Neuronal stem cell (in vitro differentiated cells): ENCODE measurements around the gene DTNB.

Source experiments
- DNase-seq: peaks from one replicate; pipeline ENCODE4 v3.0.0-alpha.2; 2013; ENCODE audit warnings: low spot score
- H2AFZ ChIP-seq: one replicate; pipeline ENCODE4 v1.6.1; 2013; ENCODE audit warnings: mild to moderate bottlenecking, low read length, inconsistent platforms
- H2AK5ac ChIP-seq: 2 replicates; pipeline ENCODE4 v1.6.1; 2013; ENCODE audit warnings: low read depth, mild to moderate bottlenecking, inconsistent platforms, low read length, moderate library complexity, mixed read lengths
- H2BK120ac ChIP-seq: 2 replicates; pipeline ENCODE4 v1.6.1; 2013; ENCODE audit warnings: low read depth, mild to moderate bottlenecking, inconsistent platforms, low read length, moderate library complexity, mixed read lengths
- H2BK12ac ChIP-seq: one replicate; pipeline ENCODE4 v1.6.1; 2013; ENCODE audit warnings: low read length, inconsistent platforms
- H2BK15ac ChIP-seq: 2 replicates; pipeline ENCODE4 v1.6.1; 2013; ENCODE audit warnings: mild to moderate bottlenecking, low read length, inconsistent platforms, mixed read lengths
- H2BK5ac ChIP-seq: one replicate; pipeline ENCODE4 v1.6.1; 2013; ENCODE audit warnings: inconsistent platforms, mild to moderate bottlenecking, low read length, moderate library complexity
- H3K14ac ChIP-seq: one replicate; pipeline ENCODE4 v1.6.1; 2013; ENCODE audit warnings: low read length, inconsistent platforms
- H3K18ac ChIP-seq: 2 replicates; pipeline ENCODE4 v1.6.1; 2013; ENCODE audit warnings: low read length, inconsistent platforms
- H3K23ac ChIP-seq: 2 replicates; pipeline ENCODE4 v1.6.1; 2013; ENCODE audit warnings: low read depth, mild to moderate bottlenecking, mixed read lengths, low read length, inconsistent platforms; ENCODE audit not compliant: poor library complexity
- H3K27ac ChIP-seq: replicated peaks from 3 replicates; pipeline ENCODE4 v1.5.1; 2013; ENCODE audit warnings: low read length, inconsistent platforms
- H3K27me3 ChIP-seq, 3 experiments: 2 replicates each; pipeline ENCODE4 v1.6.1; 2013; ENCODE audit warnings: low read length in 3 of 3, mild to moderate bottlenecking in 2 of 3, inconsistent platforms in 1 of 3, low read depth in 1 of 3, mixed read lengths in 1 of 3, moderate library complexity in 1 of 3; ENCODE audit not compliant: control insufficient read depth in 3 of 3, insufficient read depth in 3 of 3
- H3K36me3 ChIP-seq, 2 donors: replicated peaks in 1 of 2; 2 replicates each; pipeline ENCODE4 v1.6.1; 2013; ENCODE audit warnings: low read length in 2 of 2; ENCODE audit not compliant: control insufficient read depth in 2 of 2, insufficient read depth in 2 of 2
- H3K4ac ChIP-seq: 2 replicates; pipeline ENCODE4 v1.6.1; 2013; ENCODE audit warnings: inconsistent platforms, mild to moderate bottlenecking, low read length, moderate library complexity
- H3K4me1 ChIP-seq, 2 donors: 1 replicate in 1 of 2; 2 replicates in 1 of 2; pipeline ENCODE4 v1.6.1; 2013; ENCODE audit warnings: low read length in 2 of 2, low read depth in 1 of 2; ENCODE audit not compliant: control insufficient read depth in 2 of 2, insufficient read depth in 1 of 2
- H3K4me2 ChIP-seq: one replicate; pipeline ENCODE4 v1.6.1; 2013; ENCODE audit warnings: mild to moderate bottlenecking, low read length, inconsistent platforms; ENCODE audit not compliant: insufficient read depth, poor library complexity, severe bottlenecking
- H3K4me3 ChIP-seq, 2 donors: 2 replicates each; pipeline ENCODE4 v1.5.1; 2013; ENCODE audit warnings: low read length in 2 of 2, mild to moderate bottlenecking in 2 of 2, inconsistent platforms in 1 of 2, moderate library complexity in 1 of 2
- H3K79me1 ChIP-seq: one replicate; pipeline ENCODE4 v1.6.1; 2013; ENCODE audit warnings: low read depth, mild to moderate bottlenecking, inconsistent platforms, low read length, moderate library complexity
- H3K9ac ChIP-seq: one replicate; pipeline ENCODE4 v1.6.1; 2013; ENCODE audit warnings: mild to moderate bottlenecking, low read depth, low read length, inconsistent platforms; ENCODE audit not compliant: poor library complexity
- H3K9me3 ChIP-seq, 2 donors: replicated peaks in 1 of 2; 2 replicates each; pipeline versions ENCODE3 to v1.6.1; 2013; ENCODE audit warnings: low read length in 2 of 2, mild to moderate bottlenecking in 2 of 2, inconsistent platforms in 1 of 2, low read depth in 1 of 2, mixed read lengths in 1 of 2, moderate library complexity in 1 of 2; ENCODE audit not compliant: control insufficient read depth in 2 of 2, insufficient read depth in 1 of 2
- H4K8ac ChIP-seq: one replicate; pipeline ENCODE4 v1.6.1; 2013; ENCODE audit warnings: low read depth, mild to moderate bottlenecking, inconsistent platforms, low read length, moderate library complexity
- H4K91ac ChIP-seq: one replicate; pipeline ENCODE4 v1.6.1; 2013; ENCODE audit warnings: low read length, low read depth, mild to moderate bottlenecking, inconsistent platforms; ENCODE audit not compliant: poor library complexity
- WGBS, 2 donors: extraction: QIAGEN DNeasy Blood & Tissue Kit; methylation state at CpG; one replicate each; pipeline ENCODE4 v1.1.7; 2013; ENCODE audit warnings: missing lambda C conversion rate in 2 of 2, mixed read lengths in 1 of 2; ENCODE audit not compliant: insufficient read length in 2 of 2, insufficient replicate concordance in 1 of 2; ENCODE audit errors: extremely low coverage in 2 of 2; 5-methylcytosine and 5-hydroxymethylcytosine counted together

DTNB gene

DNA sequence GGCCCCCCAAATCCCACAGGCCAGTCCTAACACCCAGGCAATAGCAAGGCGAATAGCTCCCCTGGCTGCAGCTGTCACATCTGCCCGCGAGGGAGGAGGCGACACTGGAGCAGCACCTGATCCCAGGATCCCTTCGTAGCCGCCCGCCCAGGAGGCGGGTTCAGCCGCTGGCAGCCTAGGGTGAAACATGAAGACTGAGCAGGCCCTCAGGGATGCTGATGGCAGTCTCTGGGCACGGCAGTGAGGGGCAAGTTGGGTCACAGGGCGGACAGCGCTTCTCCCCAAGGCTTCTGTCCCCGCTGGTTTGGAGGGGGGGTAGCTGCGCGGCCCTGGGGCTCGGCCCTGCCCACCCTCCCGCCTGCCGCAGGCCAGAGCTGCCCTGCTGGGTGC is 333.6 kb downstream of the DTNB start:
- no CpG with 5 or more reads among the region's 18 CpGs for WGBS, 2 donors
- no peak overlapping the region for H4K91ac ChIP-seq
- no peak overlapping the region for H3K4ac ChIP-seq
- no peak for DNase-seq
- H2BK12ac ChIP-seq, result no peak overlapping the region
- no peak overlapping the region for H3K14ac ChIP-seq
- H2BK120ac ChIP-seq, result no peak overlapping the region
- no peaks in the 10 kb centered on the region for H3K9me3 ChIP-seq
- H3K23ac ChIP-seq, result peak overlapping the region; percentile 44
- H3K27ac ChIP-seq, result no peak overlapping the region
- no peak overlapping the region for H4K8ac ChIP-seq
- no peak overlapping the region for H2BK15ac ChIP-seq
- H3K36me3 ChIP-seq, result no peaks in the 10 kb centered on the region
- H3K79me1 ChIP-seq, result no peaks in the 10 kb centered on the region
- peak overlapping the region; percentile 16 for H2AK5ac ChIP-seq
- H3K4me2 ChIP-seq, result peak overlapping the region; percentile 95
- peak overlapping the region in 1 of 2 donors; percentile 66 for H3K4me3 ChIP-seq
- H2AFZ ChIP-seq, result no peak overlapping the region
- H3K9ac ChIP-seq, result no peak overlapping the region
- H2BK5ac ChIP-seq, result no peak overlapping the region
- H3K4me1 ChIP-seq, result peaks cover 3 to 11% of the 10 kb centered on the region in 2 donors
- peaks cover 2 to 45% (median 30%) of the 10 kb centered on the region in 3 experiments for H3K27me3 ChIP-seq
- peak overlapping the region; percentile 95 for H3K18ac ChIP-seq

DNA sequence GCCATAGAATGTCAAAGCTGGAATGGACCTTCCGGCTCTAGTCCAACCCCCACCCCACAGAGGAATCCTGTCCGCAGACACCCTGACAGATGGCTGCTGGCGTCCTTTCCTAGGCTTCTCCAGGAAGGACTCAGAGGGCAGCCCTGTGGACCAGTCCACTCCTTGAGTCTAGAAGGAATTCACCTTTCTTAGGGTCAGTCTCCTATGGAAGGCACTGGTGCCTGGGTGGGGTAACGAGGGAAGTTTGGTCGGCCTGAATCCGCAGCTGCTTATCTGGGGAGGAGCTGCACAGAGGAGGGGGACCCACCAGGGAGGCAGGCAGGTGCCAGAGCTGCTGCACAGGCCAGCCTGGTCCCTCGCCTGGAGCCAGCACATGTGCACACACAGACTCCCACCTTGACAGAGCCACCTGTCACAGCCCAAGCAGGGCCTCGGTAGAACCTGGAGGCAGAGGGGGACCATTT is 334.1 kb downstream of the DTNB start:
- Histone ChIP-seq H2BK5ac (no peak overlapping the region), H4K91ac (no peak overlapping the region), H3K23ac (no peak overlapping the region), H4K8ac (no peak overlapping the region), H3K27me3 (peaks cover 2 to 45% (median 30%) of the 10 kb centered on the region in 3 experiments), H2AK5ac (peak overlapping the region; percentile 16), H3K9me3 (no peaks in the 10 kb centered on the region), H2BK15ac (no peak overlapping the region), H3K27ac (no peak overlapping the region), H3K79me1 (no peaks in the 10 kb centered on the region), H2BK12ac (no peak overlapping the region), H3K4me3 (no peak overlapping the region), H3K4me1 (peaks cover 3 to 11% of the 10 kb centered on the region in 2 donors), H2AFZ (no peak overlapping the region), H3K9ac (no peak overlapping the region), H3K18ac (no peak overlapping the region), H3K4ac (no peak overlapping the region), H3K36me3 (no peaks in the 10 kb centered on the region), H2BK120ac (no peak overlapping the region), H3K14ac (no peak overlapping the region), H3K4me2 (no peak overlapping the region)
- WGBS, 2 donors, result no CpG with 5 or more reads among the region's 8 CpGs
- no peak for DNase-seq

DNA sequence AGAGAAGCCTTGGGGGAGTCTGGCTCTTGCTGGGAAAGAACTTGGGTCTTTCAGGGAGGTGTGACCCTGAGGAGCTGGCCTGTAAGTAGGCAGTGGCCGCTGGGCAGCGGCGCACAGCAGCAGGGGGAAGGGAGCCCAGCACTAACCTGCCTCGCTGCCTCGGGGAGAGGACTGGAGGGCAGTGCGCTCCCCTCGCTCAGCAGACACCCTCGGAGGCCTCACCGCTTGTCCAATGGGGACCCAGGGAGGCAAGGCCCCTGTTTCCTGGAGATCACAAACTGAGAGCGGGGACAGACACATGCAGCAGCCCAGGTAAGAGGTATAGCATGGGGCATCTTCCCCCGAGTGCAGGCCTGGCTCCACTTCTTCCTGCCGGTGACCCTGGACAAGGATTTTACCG is 335.0 kb downstream of the DTNB start:
- no CpG with 5 or more reads among the region's 13 CpGs for WGBS, 2 donors
- no peaks in the 10 kb centered on the region for H3K9me3 ChIP-seq
- peak overlapping the region; percentile 12 for H3K18ac ChIP-seq
- H3K36me3 ChIP-seq, result no peaks in the 10 kb centered on the region
- no peak for DNase-seq
- H3K4me1 ChIP-seq, result peaks cover 3 to 11% of the 10 kb centered on the region in 2 donors
- no peak overlapping the region for H2AK5ac ChIP-seq
- H3K9ac ChIP-seq, result no peak overlapping the region
- H2BK15ac ChIP-seq, result no peak overlapping the region
- no peak overlapping the region for H3K23ac ChIP-seq
- H2AFZ ChIP-seq, result no peak overlapping the region
- no peak overlapping the region for H3K14ac ChIP-seq
- H4K8ac ChIP-seq, result no peak overlapping the region
- no peak overlapping the region for H3K4ac ChIP-seq
- no peak overlapping the region for H2BK12ac ChIP-seq
- H2BK5ac ChIP-seq, result no peak overlapping the region
- H3K79me1 ChIP-seq, result no peaks in the 10 kb centered on the region
- H4K91ac ChIP-seq, result no peak overlapping the region
- H3K27ac ChIP-seq, result no peak overlapping the region
- H3K4me3 ChIP-seq, result no peak overlapping the region
- H2BK120ac ChIP-seq, result no peak overlapping the region
- peaks cover 2 to 40% (median 25%) of the 10 kb centered on the region in 3 experiments for H3K27me3 ChIP-seq
- H3K4me2 ChIP-seq, result no peak overlapping the region

DNA sequence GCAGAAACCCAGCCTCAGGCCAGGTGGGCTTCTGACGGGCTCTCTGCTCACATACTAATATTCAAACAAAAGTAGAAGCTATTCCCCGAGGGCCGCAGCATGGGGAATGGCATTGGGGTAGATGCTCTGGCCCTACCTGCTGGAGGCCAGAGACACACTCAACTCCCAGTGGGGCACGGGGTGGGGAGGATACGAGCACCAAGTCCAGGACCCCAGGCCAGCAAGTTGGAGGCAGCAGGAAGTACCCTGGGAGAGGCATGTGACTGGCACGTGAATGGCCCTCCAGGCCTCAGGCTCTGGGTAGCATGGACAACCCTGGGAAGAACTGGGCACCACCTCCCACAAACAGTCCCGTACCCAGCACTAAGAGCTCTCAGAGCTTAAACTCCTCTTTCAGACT is 335.5 kb downstream of the DTNB start:
- Histone ChIP-seq H4K91ac (no peak overlapping the region), H4K8ac (no peak overlapping the region), H3K27me3 (peaks cover 2 to 35% (median 25%) of the 10 kb centered on the region in 3 experiments), H2AK5ac (no peak overlapping the region), H3K4ac (no peak overlapping the region), H2BK15ac (no peak overlapping the region), H3K4me3 (no peak overlapping the region), H3K27ac (no peak overlapping the region), H3K9me3 (no peaks in the 10 kb centered on the region), H3K18ac (no peak overlapping the region), H3K23ac (no peak overlapping the region), H2BK5ac (no peak overlapping the region), H3K14ac (no peak overlapping the region), H3K9ac (no peak overlapping the region), H3K4me2 (no peak overlapping the region), H3K4me1 (peaks cover 3 to 11% of the 10 kb centered on the region in 2 donors), H2AFZ (no peak overlapping the region), H2BK120ac (no peak overlapping the region), H2BK12ac (no peak overlapping the region), H3K79me1 (no peaks in the 10 kb centered on the region), H3K36me3 (no peaks in the 10 kb centered on the region)
- no CpG with 5 or more reads among the region's 7 CpGs for WGBS, 2 donors
- no peak for DNase-seq
